OCI-LY3 (cell line): Measurements from ENCODE around the gene NPLOC4.

Source experiments
- H2AFZ ChIP-seq: fragments of 200-600, 300-600 bp; shearing (Covaris generic); 2 replicates; pipeline ENCODE4 v1.6.0; 2014; ENCODE audit warnings: antibody characterized with exemption, low read depth, low read length
- H3K27ac ChIP-seq: fragments of 200-600, 300-600 bp; sonication (generic); 2 replicates; pipeline ENCODE4 v1.5.1; 2014; ENCODE audit warnings: mild to moderate bottlenecking, low read length, moderate library complexity, mixed read lengths
- H3K27me3 ChIP-seq: fragments of 200-600, 300-600 bp; sonication (generic); 2 replicates; pipeline ENCODE4 v1.6.1; 2014; ENCODE audit warnings: low read depth, low read length, mixed read lengths
- H3K36me3 ChIP-seq: fragments of 200-600, 300-600 bp; sonication (generic); replicated peaks from 2 replicates; pipeline ENCODE3; 2014; ENCODE audit warnings: low read depth, low read length, mixed read lengths
- H3K4me1 ChIP-seq: fragments of 300-600, 200-600 bp; sonication (generic); 2 replicates; pipeline ENCODE4 v1.6.1; 2014; ENCODE audit warnings: low read length, mixed read lengths
- H3K4me2 ChIP-seq: fragments of 200-600, 300-600 bp; sonication (generic); 2 replicates; pipeline ENCODE4 v1.6.1; 2014; ENCODE audit warnings: low read length, mixed read lengths
- H3K4me3 ChIP-seq: fragments of 300-600, 200-600 bp; sonication (generic); 2 replicates; pipeline ENCODE4 v1.5.1; 2014; ENCODE audit warnings: antibody characterized with exemption, mild to moderate bottlenecking, low read length, moderate library complexity
- H3K79me2 ChIP-seq: fragments of 300-600, 200-600 bp; shearing (Covaris generic); 2 replicates; pipeline ENCODE4 v1.6.1; 2014; ENCODE audit warnings: mild to moderate bottlenecking, low read length, mixed read lengths
- H3K9ac ChIP-seq: fragments of 300-600, 200-600 bp; shearing (Covaris generic); 2 replicates; pipeline ENCODE4 v1.6.0; 2014; ENCODE audit warnings: mild to moderate bottlenecking, low read length, moderate library complexity
- H3K9me3 ChIP-seq: fragments of 200-600, 300-600 bp; shearing (Covaris generic); 2 replicates; pipeline ENCODE4 v1.6.1; 2014; ENCODE audit warnings: low read length, mixed read lengths; ENCODE audit not compliant: insufficient read depth
- H4K20me1 ChIP-seq: fragments of 200-600, 300-600 bp; sonication (generic); 2 replicates; pipeline ENCODE4 v1.6.1; 2016; ENCODE audit warnings: low read length, mixed read lengths; ENCODE audit not compliant: insufficient read depth
- EZH2phosphoT487 ChIP-seq: fragments of 200-600 bp; shearing (Covaris generic); IDR thresholded peaks from 2 replicates; pipeline ENCODE4 v1.6.1; 2018; ENCODE audit warnings: antibody characterized with exemption, mixed run types, low read depth
- TF ChIP-seq, protein P1 (sequence below): fragments of 200-600, 300-600 bp; sonication (generic); IDR thresholded peaks from 2 replicates; pipeline ENCODE4 v1.5.1; 2014; ENCODE audit warnings: antibody characterized with exemption, low read length, low read depth

NPLOC4 gene

DNA sequence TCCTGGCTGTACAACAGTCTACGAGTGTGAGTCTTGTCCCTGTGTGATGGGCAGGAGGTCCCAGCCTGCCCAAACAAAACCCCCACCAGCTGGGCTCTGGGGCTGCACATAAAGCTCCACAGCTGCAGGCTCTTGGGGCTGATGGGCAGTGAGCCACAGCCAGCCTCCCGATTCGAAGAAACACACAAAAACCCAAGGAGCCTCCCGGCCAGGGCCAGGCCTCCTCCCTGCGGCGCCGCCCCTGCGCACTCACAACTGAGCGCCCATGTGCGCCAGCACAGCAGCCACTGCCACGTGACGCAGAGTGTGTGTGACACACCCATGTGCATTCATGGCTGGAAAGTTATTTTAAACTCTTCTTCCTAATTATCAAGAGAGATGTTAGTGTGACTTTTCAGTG is 54.2 kb downstream of the NPLOC4 start:
- H3K27ac ChIP-seq = no peak overlapping the region
- H3K4me3 ChIP-seq = no peak overlapping the region
- H3K27me3 ChIP-seq = no peaks in the 10 kb centered on the region
- no peak overlapping the region for H2AFZ ChIP-seq
- H3K4me1 ChIP-seq = no peaks in the 10 kb centered on the region
- peaks cover 3% of the 10 kb centered on the region; the same call in 1 of the 2 replicates for H3K79me2 ChIP-seq
- H3K36me3 ChIP-seq = peaks cover 52% of the 10 kb centered on the region
- no peak overlapping the region for H3K4me2 ChIP-seq
- no peaks in the 10 kb centered on the region for H3K9me3 ChIP-seq
- H4K20me1 ChIP-seq = no peaks in the 10 kb centered on the region
- TF ChIP-seq, protein P1, sequence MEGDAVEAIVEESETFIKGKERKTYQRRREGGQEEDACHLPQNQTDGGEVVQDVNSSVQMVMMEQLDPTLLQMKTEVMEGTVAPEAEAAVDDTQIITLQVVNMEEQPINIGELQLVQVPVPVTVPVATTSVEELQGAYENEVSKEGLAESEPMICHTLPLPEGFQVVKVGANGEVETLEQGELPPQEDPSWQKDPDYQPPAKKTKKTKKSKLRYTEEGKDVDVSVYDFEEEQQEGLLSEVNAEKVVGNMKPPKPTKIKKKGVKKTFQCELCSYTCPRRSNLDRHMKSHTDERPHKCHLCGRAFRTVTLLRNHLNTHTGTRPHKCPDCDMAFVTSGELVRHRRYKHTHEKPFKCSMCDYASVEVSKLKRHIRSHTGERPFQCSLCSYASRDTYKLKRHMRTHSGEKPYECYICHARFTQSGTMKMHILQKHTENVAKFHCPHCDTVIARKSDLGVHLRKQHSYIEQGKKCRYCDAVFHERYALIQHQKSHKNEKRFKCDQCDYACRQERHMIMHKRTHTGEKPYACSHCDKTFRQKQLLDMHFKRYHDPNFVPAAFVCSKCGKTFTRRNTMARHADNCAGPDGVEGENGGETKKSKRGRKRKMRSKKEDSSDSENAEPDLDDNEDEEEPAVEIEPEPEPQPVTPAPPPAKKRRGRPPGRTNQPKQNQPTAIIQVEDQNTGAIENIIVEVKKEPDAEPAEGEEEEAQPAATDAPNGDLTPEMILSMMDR = no peak
- TF ChIP-seq EZH2phosphoT487 = no peak
- no peak overlapping the region for H3K9ac ChIP-seq

DNA sequence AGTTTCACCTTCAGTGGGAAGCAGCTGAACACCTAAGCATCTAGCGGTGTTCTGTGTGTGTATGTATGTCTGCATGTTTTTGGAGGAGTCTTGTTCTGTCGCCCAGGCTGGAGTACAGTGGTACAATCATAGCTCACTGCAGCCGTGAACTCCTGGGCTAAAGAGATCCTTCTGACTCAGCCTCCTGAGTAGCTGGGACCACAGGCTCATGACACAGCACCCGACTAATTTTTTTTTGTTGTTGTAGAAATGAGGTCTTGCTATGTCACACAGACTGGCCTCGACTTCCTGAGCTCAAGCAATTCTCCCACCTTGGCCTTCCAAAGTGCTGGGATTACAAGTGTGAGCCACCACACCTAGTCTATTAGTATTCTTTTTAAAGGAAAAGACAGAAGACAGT is 54.6 kb downstream of the NPLOC4 start:
- H3K4me2 ChIP-seq = no peak overlapping the region
- no peaks in the 10 kb centered on the region for H3K9me3 ChIP-seq
- peaks cover 52% of the 10 kb centered on the region for H3K36me3 ChIP-seq
- H3K4me3 ChIP-seq = no peak overlapping the region
- no peak overlapping the region for H3K27ac ChIP-seq
- no peaks in the 10 kb centered on the region for H3K4me1 ChIP-seq
- H3K79me2 ChIP-seq = peaks cover 3% of the 10 kb centered on the region; the same call in 1 of the 2 replicates
- no peak overlapping the region for H3K9ac ChIP-seq
- no peaks in the 10 kb centered on the region for H3K27me3 ChIP-seq
- H4K20me1 ChIP-seq = no peaks in the 10 kb centered on the region
- TF ChIP-seq, protein P1 = no peak
- TF ChIP-seq EZH2phosphoT487 = no peak
- no peak overlapping the region for H2AFZ ChIP-seq

DNA sequence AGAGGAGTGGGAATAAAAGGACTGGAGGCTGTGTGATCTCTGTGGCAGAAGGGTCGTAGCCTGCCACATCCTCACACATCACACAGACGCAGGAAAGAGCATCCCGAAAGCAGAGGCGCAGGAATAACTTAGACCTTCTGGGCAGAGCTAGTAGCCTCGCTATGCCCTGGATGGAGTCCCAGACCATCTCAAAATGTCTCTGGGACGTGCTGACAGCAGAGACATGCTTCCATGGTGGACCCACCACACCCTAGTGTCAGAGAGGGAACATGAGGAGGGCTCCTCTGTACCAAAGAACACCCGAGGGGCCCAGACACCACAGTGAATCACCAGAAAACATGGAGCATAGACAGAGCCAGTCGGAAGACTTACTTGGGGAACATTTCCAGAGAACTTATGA is 55.2 kb downstream of the NPLOC4 start:
- no peak for TF ChIP-seq EZH2phosphoT487
- TF ChIP-seq, protein P1 = no peak
- Histone ChIP-seq H3K9ac (no peak overlapping the region), H4K20me1 (no peaks in the 10 kb centered on the region), H3K36me3 (peaks cover 50% of the 10 kb centered on the region), H3K79me2 (peaks cover 3% of the 10 kb centered on the region; the same call in 1 of the 2 replicates), H3K27me3 (no peaks in the 10 kb centered on the region), H3K4me3 (no peak overlapping the region), H3K4me1 (no peaks in the 10 kb centered on the region), H2AFZ (no peak overlapping the region), H3K9me3 (no peaks in the 10 kb centered on the region), H3K27ac (no peak overlapping the region), H3K4me2 (no peak overlapping the region)

DNA sequence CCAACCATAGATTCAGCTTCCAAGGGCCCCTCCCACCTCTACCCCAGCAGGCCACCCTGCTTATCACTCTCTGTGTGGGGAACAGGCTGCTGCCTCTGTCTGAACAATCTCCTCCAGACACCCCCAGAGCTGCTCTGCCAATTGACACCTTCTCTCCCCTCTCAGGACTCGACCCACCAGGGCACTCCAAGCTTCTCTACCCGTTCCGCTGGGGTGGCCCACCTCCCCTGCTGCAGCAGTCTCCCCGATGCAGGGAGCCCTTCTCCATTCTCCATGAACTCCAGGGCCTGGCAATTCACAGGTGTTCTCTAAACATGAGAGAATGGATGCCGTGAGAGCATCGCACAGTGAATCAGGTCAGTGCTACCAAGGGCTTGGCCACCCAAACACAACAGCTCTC is 56.4 kb downstream of the NPLOC4 start:
- Histone ChIP-seq H2AFZ (no peak overlapping the region), H3K4me1 (no peaks in the 10 kb centered on the region), H3K9ac (no peak overlapping the region), H4K20me1 (no peaks in the 10 kb centered on the region; the same call in 1 of the 2 replicates), H3K27me3 (no peaks in the 10 kb centered on the region), H3K4me2 (no peak overlapping the region), H3K36me3 (peaks cover 50% of the 10 kb centered on the region), H3K79me2 (peaks cover 3% of the 10 kb centered on the region; the same call in 1 of the 2 replicates), H3K9me3 (no peaks in the 10 kb centered on the region), H3K27ac (no peak overlapping the region), H3K4me3 (no peak overlapping the region)
- TF ChIP-seq EZH2phosphoT487 = no peak
- TF ChIP-seq, protein P1 = no peak
